ENCODE results near the gene PPP1R16B.

The PPP1R16B gene

GRCh38 chr20:38880952-38881735, 75.6 kb downstream of the PPP1R16B start:
- no peak for DNase-seq

- DNase-seq = no peak
These were observed 76.4 kb downstream of the PPP1R16B start for GRCh38 chr20:38881806-38882440.

GRCh38 chr20:38882600-38882999, 77.1 kb downstream of the PPP1R16B start:
- DNase-seq = no peak

- DNase-seq = no peak
These were observed 77.8 kb downstream of the PPP1R16B start for GRCh38 chr20:38883081-38883980.

GRCh38 chr20:38883981-38884733, 78.7 kb downstream of the PPP1R16B start:
- no peak for DNase-seq

GRCh38 chr20:38885357-38885756, 79.9 kb downstream of the PPP1R16B start:
- DNase-seq = no peak

- no peak for DNase-seq
These were observed 82.7 kb downstream of the PPP1R16B start for GRCh38 chr20:38888059-38888831.

GRCh38 chr20:38889050-38889449, 83.6 kb downstream of the PPP1R16B start:
- no peak for DNase-seq

- DNase-seq = no peak
These were observed 84.4 kb downstream of the PPP1R16B start for GRCh38 chr20:38889792-38890496.

GRCh38 chr20:38890497-38890818, 85.0 kb downstream of the PPP1R16B start:
- no peak for DNase-seq

GRCh38 chr20:38892091-38892981, 86.8 kb downstream of the PPP1R16B start:
- DNase-seq = no peak

- no peak for DNase-seq
These were observed 87.6 kb downstream of the PPP1R16B start for GRCh38 chr20:38893056-38893564.

- peak; percentile 82 to 86 for DNase-seq
These were observed 88.1 kb downstream of the PPP1R16B start for GRCh38 chr20:38893565-38894090.

- DNase-seq = no peak
These were observed 88.8 kb downstream of the PPP1R16B start for GRCh38 chr20:38894091-38894847.

- no peak for DNase-seq
These were observed 89.8 kb downstream of the PPP1R16B start for GRCh38 chr20:38895098-38895949.

- DNase-seq = no peak
These were observed 90.6 kb downstream of the PPP1R16B start for GRCh38 chr20:38896009-38896594.

- no peak for DNase-seq
These were observed 91.8 kb downstream of the PPP1R16B start for GRCh38 chr20:38897267-38897666.

- DNase-seq = no peak
These were observed 95.1 kb downstream of the PPP1R16B start for GRCh38 chr20:38900606-38901005.

Data from stimulated activated CD4-positive, alpha-beta T cell treated with anti-CD3 and anti-CD28 coated beads, Interleukin-2, amount 100 ng/mL, for 48 hours (primary cell).